ENCODE data around the gene ALG3. TPM values are rescaled to one million over a fixed set of nuclear protein-coding genes. Genes with fewer than 3 reads are reported as not detected.
A peak's percentile ranks its signal among the peaks of the same experiment; 100 is the strongest.

Gene ALG3
- total RNA-seq, 1 donor from 2014 or later, result 23.7 TPM

DNA sequence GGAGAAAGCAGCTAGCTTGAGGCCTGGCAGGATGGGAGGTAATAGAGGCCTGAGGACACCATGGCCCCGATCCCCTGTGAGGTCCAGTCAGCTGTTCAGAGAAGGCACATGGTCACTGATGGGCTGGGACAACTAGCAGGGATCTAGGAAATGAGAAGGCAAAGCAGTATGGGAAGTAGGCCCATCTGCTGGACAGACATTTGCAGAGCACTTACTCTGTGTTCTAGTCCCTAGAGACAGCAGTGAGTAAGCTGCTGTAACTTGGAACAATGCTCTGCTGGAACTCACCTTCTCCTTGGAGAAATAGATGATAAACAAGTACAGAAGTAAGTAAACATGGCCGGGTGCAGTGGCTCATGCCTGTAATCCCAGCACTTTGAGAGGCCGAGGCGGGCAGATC lies 34.2 kb upstream of the ALG3 start:
- no peak for DNase-seq (ENCODE audit: low spot score)
- no peak overlapping the region for H3K4me3 Mint-ChIP-seq
- no peaks in the 10 kb centered on the region for H3K9me3 ChIP-seq (ENCODE audit: low read depth)
- no peak overlapping the region for H3K27ac ChIP-seq
- H3K27me3 ChIP-seq, result peaks cover 7% of the 10 kb centered on the region
- no peak overlapping the region for H2AFZ ChIP-seq (replicated peaks)
- no peak overlapping the region for H3K4me2 ChIP-seq
- no peaks in the 10 kb centered on the region for H3K36me3 Mint-ChIP-seq
- no peak for TF ChIP-seq EZH2phosphoT487 (IDR thresholded peaks at IDR 0.05)
- peaks cover 6% of the 10 kb centered on the region for H3K4me1 Mint-ChIP-seq
- peaks cover 25% of the 10 kb centered on the region for H3K27me3 Mint-ChIP-seq (ENCODE audit: insufficient read depth, low read depth)
- no peaks in the 10 kb centered on the region for H4K20me1 ChIP-seq (ENCODE audit: low read depth)
- H3K9me3 Mint-ChIP-seq, result no peaks in the 10 kb centered on the region
- H3K79me2 ChIP-seq (ENCODE audit: low read depth), result no peaks in the 10 kb centered on the region
- no peaks in the 10 kb centered on the region for H3F3A ChIP-seq (ENCODE audit: low read depth)
- no peaks in the 10 kb centered on the region for H3K4me1 ChIP-seq
- no peak overlapping the region for H3K4me3 ChIP-seq
- H3K9ac ChIP-seq, result no peak overlapping the region
- no peak overlapping the region for H3K27ac Mint-ChIP-seq
- no peaks in the 10 kb centered on the region for H3K36me3 ChIP-seq

DNA sequence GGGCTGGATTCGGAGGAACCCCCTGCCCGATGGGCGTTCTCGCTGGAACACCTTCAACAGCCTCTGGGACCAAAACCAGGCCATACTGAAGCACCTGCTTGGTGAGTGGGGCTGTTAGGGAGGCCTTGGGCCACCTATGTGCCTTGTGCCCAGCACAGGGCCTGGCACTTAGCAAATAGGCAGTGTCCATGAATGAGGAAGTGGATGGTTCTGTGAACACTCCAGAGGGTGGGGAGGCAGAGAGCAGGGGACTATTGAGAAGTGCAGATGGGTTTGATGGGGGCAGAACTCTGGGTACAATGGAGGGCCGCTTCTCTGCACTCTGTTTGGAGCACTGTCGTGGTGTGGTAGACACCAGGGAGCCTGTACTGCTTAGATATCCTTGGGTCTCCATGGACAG lies 28.6 kb upstream of the ALG3 start:
- Histone ChIP-seq H3K79me2 (ENCODE audit: low read depth) (no peaks in the 10 kb centered on the region), H3F3A (ENCODE audit: low read depth) (no peaks in the 10 kb centered on the region), H4K20me1 (ENCODE audit: low read depth) (no peaks in the 10 kb centered on the region), H3K4me3 (no peak overlapping the region), H3K27me3 (peaks cover 54% of the 10 kb centered on the region), H3K27ac (no peak overlapping the region), H3K9ac (no peak overlapping the region), H3K9me3 (ENCODE audit: low read depth) (no peaks in the 10 kb centered on the region), H3K4me2 (no peak overlapping the region), H2AFZ (replicated peaks) (no peak overlapping the region), H3K4me1 (no peaks in the 10 kb centered on the region), H3K36me3 (no peaks in the 10 kb centered on the region)
- Mint-ChIP-seq H3K4me1 (peaks cover 9% of the 10 kb centered on the region), H3K4me3 (peak overlapping the region; percentile 25), H3K9me3 (no peaks in the 10 kb centered on the region), H3K36me3 (no peaks in the 10 kb centered on the region), H3K27ac (no peak overlapping the region), H3K27me3 (ENCODE audit: insufficient read depth, low read depth) (peaks cover 33% of the 10 kb centered on the region)
- no peak for DNase-seq (ENCODE audit: low spot score)
- TF ChIP-seq EZH2phosphoT487 (IDR thresholded peaks at IDR 0.05), result no peak
- TF ChIP-seq EZH2 (IDR thresholded peaks at IDR 0.05), result no peak
- TF ChIP-seq, protein P1, sequence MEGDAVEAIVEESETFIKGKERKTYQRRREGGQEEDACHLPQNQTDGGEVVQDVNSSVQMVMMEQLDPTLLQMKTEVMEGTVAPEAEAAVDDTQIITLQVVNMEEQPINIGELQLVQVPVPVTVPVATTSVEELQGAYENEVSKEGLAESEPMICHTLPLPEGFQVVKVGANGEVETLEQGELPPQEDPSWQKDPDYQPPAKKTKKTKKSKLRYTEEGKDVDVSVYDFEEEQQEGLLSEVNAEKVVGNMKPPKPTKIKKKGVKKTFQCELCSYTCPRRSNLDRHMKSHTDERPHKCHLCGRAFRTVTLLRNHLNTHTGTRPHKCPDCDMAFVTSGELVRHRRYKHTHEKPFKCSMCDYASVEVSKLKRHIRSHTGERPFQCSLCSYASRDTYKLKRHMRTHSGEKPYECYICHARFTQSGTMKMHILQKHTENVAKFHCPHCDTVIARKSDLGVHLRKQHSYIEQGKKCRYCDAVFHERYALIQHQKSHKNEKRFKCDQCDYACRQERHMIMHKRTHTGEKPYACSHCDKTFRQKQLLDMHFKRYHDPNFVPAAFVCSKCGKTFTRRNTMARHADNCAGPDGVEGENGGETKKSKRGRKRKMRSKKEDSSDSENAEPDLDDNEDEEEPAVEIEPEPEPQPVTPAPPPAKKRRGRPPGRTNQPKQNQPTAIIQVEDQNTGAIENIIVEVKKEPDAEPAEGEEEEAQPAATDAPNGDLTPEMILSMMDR (IDR thresholded peaks at IDR 0.05), result no peak

DNA sequence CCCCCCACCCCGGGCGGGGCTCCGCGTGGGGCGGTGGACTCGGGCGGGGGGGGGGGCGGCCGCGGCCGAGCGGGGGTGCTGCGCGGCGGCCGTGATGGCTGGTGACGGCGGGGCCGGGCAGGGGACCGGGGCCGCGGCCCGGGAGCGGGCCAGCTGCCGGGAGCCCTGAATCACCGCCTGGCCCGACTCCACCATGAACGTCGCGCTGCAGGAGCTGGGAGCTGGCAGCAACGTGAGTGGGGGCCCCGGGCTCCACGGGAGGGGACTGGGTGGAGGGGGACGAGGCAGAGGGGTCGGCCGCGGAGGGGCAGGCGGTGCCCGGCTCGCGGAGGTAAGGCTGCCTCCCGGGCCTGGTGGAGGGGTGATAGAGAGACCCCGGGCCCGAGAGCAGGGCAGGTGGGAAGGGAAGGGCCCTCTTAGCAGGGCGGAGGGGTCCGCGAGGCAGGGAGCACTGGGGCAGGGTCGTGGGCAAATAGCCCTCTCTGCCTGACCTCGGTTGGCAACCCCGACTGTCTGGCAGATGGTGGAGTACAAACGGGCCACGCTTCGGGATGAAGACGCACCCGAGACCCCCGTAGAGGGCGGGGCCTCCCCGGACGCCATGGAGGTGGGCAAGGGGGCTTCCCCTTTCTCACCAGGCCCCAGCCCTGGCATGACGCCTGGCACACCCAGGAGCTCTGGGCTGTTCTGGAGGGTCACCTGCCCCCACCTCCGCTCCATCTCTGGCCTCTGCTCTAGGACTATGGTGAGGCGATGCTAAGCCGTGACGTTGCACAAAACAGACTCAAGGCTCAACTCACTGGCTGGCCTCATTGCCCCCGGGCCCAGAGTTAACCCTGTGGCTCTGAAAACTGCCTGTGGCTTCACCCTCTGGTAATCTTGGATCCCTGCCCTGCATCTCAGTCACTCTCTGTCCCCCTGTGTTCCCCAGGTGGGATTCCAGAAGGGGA lies 27.5 kb upstream of the ALG3 start, which contains the start of gene ECE2:
Gene ECE2, plus strand, starts transcription at position 62 of the 950 bp plus-strand sequence. Its CDS starts 132 bp downstream, at position 194.
- peak within 1 kb of the TSS; percentile 66 for H3K4me2 ChIP-seq
- no peaks in the 10 kb centered on the region for H3K9me3 ChIP-seq (ENCODE audit: low read depth)
- no peak within 1 kb of the TSS for H3K9ac ChIP-seq
- TF ChIP-seq EZH2 (IDR thresholded peaks at IDR 0.05) (peak; percentile 37), EZH2phosphoT487 (IDR thresholded peaks at IDR 0.05) (no peak)
- TF ChIP-seq, protein P1 (IDR thresholded peaks at IDR 0.05), result no peak
- no peak within 1 kb of the TSS for H3K27ac ChIP-seq
- DNase-seq (ENCODE audit: low spot score), result no peak
- no peaks in the 10 kb centered on the region for H4K20me1 ChIP-seq (ENCODE audit: low read depth)
- peak within 1 kb of the TSS; percentile 76 for H2AFZ ChIP-seq (replicated peaks)
- H3K4me3 Mint-ChIP-seq, result no peak within 1 kb of the TSS
- H3K36me3 Mint-ChIP-seq, result no peaks in the 10 kb centered on the region
- H3F3A ChIP-seq (ENCODE audit: low read depth), result no peaks in the 10 kb centered on the region
- H3K79me2 ChIP-seq (ENCODE audit: low read depth), result no peaks in the 10 kb centered on the region
- no peaks in the 10 kb centered on the region for H3K36me3 ChIP-seq
- H3K4me1 Mint-ChIP-seq, result peaks cover 9% of the 10 kb centered on the region
- peak within 1 kb of the TSS; percentile 22 for H3K4me3 ChIP-seq
- H3K27me3 ChIP-seq, result peaks cover 54% of the 10 kb centered on the region
- H3K27me3 Mint-ChIP-seq (ENCODE audit: insufficient read depth, low read depth), result peaks cover 34% of the 10 kb centered on the region
- no peaks in the 10 kb centered on the region for H3K4me1 ChIP-seq
- H3K27ac Mint-ChIP-seq, result no peak within 1 kb of the TSS
- H3K9me3 Mint-ChIP-seq, result no peaks in the 10 kb centered on the region

DNA sequence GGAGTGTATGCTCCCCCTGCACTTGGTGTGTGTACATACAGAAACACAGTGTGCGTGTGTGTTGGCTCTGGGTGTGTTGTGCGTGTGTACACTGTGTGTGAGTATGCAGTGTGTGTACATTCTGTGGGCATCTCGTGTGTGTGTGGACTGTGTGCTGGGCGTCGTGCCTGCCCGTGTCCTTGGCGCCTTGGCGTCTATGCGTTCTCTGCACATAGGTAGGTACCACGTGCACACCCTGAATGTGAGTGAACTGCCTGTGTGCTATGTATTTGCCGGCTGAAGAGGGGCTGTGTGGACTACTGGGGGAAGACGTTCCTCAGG lies 26.6 kb upstream of the ALG3 start:
- TF ChIP-seq, protein P1 (IDR thresholded peaks at IDR 0.05), result no peak
- TF ChIP-seq EZH2phosphoT487 (IDR thresholded peaks at IDR 0.05) (no peak), EZH2 (IDR thresholded peaks at IDR 0.05) (no peak)
- peak overlapping the region; percentile 66 for H3K4me2 ChIP-seq
- no peak overlapping the region for H3K27ac Mint-ChIP-seq

More for the DNA sequence above, 26.6 kb upstream of the ALG3 start:
- H3F3A ChIP-seq (ENCODE audit: low read depth), result no peaks in the 10 kb centered on the region
- H3K9me3 ChIP-seq (ENCODE audit: low read depth), result no peaks in the 10 kb centered on the region
- peaks cover 54% of the 10 kb centered on the region for H3K27me3 ChIP-seq
- H3K79me2 ChIP-seq (ENCODE audit: low read depth), result no peaks in the 10 kb centered on the region
- H3K4me3 ChIP-seq, result peak overlapping the region; percentile 22
- no peaks in the 10 kb centered on the region for H4K20me1 ChIP-seq (ENCODE audit: low read depth)
- H3K4me1 ChIP-seq, result no peaks in the 10 kb centered on the region
- Mint-ChIP-seq H3K4me3 (no peak overlapping the region), H3K4me1 (peaks cover 9% of the 10 kb centered on the region), H3K27me3 (ENCODE audit: insufficient read depth, low read depth) (peaks cover 33% of the 10 kb centered on the region), H3K9me3 (no peaks in the 10 kb centered on the region), H3K36me3 (no peaks in the 10 kb centered on the region)
- H3K9ac ChIP-seq, result no peak overlapping the region
- no peak overlapping the region for H2AFZ ChIP-seq (replicated peaks)
- no peak for DNase-seq (ENCODE audit: low spot score)
- H3K36me3 ChIP-seq, result no peaks in the 10 kb centered on the region
- H3K27ac ChIP-seq, result no peak overlapping the region
